ENCODE data around the gene DISP3.

DISP3 gene

DNA sequence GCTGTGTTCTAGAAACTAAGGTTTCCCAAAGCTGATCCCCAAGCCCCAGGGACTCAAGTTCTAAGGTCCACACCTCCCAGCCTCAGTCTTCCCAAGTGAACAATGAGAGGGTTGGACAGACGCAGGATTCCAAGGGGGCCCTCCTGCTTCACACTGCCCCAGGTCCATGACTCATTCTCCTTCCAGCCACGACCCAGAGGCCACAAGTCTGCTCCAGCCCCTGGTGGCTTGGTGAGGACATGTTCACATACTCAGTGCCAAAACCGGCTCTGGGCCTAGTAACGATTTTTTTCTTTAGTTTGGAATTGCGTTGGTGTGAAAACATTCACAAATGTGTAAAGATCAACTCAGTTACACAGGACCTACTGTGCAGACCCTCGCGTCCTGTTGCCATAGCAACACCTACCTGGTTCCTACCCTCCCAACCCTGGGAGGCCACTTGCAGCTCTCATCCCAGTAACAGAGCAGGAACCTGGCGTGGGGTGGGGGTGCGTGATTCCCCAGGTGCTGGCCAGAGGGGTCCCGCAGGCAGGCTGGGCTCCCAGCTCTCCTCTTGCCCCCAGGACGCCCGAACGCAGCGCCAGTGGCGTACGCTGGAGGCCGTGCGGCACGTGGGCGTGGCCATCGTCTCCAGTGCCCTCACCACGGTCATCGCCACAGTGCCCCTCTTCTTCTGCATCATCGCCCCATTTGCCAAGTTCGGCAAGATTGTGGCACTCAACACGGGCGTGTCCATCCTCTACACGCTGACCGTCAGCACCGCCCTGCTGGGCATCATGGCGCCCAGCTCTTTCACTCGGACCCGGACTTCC lies 57.0 kb downstream of the DISP3 start:
- Histone ChIP-seq H3K4me2 (ENCODE audit: low read length) (no peak overlapping the region), H3K9me3 (replicated peaks; ENCODE audit: low read length) (no peaks in the 10 kb centered on the region), H3K9ac (ENCODE audit: low read depth, low read length) (no peak overlapping the region), H3K4me1 (ENCODE audit: control insufficient read depth, insufficient read depth, low read length) (no peaks in the 10 kb centered on the region), H3K27me3 (ENCODE audit: control insufficient read depth, insufficient read depth, low read length) (peaks cover 7% of the 10 kb centered on the region), H3K4me3 (ENCODE audit: low read length) (no peak overlapping the region), H3K36me3 (ENCODE audit: insufficient read depth, low read length) (no peaks in the 10 kb centered on the region)

DNA sequence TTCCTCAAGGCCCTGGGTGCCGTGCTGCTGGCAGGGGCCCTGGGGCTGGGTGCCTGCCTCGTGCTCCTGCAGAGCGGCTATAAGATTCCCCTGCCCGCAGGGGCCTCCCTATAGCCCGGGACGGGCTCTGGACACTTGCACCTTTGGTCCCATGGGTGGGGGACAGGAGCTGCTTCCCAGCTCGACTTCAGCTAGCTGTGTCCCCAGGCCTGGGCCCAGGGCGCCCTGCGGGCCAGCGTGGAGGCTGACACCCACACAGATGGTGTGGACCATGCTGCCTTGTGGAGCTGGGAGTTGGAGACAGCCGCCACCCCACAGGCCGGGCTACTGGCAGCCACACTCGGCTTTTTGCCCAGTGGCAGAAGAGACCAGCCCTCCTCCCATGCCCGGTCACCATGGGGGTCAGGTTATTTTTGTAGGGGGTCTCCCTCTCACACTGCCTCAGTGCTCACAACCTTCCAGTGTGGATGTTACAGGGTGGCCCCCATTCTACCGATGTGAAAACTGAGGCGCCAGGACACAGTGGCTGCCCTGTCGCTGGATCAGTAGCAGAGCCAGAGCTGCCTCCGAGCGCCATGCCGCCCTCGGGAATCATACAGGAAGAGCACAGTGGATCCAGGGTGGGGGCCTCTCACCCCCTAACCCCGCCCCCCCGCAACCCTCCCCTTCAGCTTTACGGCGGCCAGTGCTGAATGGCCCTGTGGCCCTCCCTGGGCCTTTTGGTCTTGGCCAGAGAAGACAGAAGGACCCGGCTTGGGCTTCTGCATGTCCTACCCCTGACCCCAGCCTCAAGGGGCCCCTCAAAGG lies 57.8 kb downstream of the DISP3 start:
- H3K4me3 ChIP-seq (ENCODE audit: low read length), result no peak overlapping the region
- H3K4me1 ChIP-seq (ENCODE audit: control insufficient read depth, insufficient read depth, low read length), result no peaks in the 10 kb centered on the region
- H3K4me2 ChIP-seq (ENCODE audit: low read length), result no peak overlapping the region
- H3K9ac ChIP-seq (ENCODE audit: low read depth, low read length), result no peak overlapping the region
- H3K27me3 ChIP-seq (ENCODE audit: control insufficient read depth, insufficient read depth, low read length), result peaks cover 7% of the 10 kb centered on the region
- no peaks in the 10 kb centered on the region for H3K9me3 ChIP-seq (replicated peaks; ENCODE audit: low read length)
- no peaks in the 10 kb centered on the region for H3K36me3 ChIP-seq (ENCODE audit: insufficient read depth, low read length)

GRCh38 chr1:11537380-11537764 lies 58.4 kb downstream of the DISP3 start:
- Histone ChIP-seq H3K4me3 (ENCODE audit: low read length) (no peak overlapping the region), H3K36me3 (ENCODE audit: insufficient read depth, low read length) (no peaks in the 10 kb centered on the region), H3K4me1 (ENCODE audit: control insufficient read depth, insufficient read depth, low read length) (no peaks in the 10 kb centered on the region), H3K9ac (ENCODE audit: low read depth, low read length) (no peak overlapping the region), H3K9me3 (replicated peaks; ENCODE audit: low read length) (no peaks in the 10 kb centered on the region), H3K27me3 (ENCODE audit: control insufficient read depth, insufficient read depth, low read length) (peaks cover 7% of the 10 kb centered on the region), H3K4me2 (ENCODE audit: low read length) (no peak overlapping the region)

GRCh38 chr1:11537854-11538591 lies 59.1 kb downstream of the DISP3 start:
- no peaks in the 10 kb centered on the region for H3K36me3 ChIP-seq (ENCODE audit: insufficient read depth, low read length)
- peaks cover 7% of the 10 kb centered on the region for H3K27me3 ChIP-seq (ENCODE audit: control insufficient read depth, insufficient read depth, low read length)
- H3K4me1 ChIP-seq (ENCODE audit: control insufficient read depth, insufficient read depth, low read length), result no peaks in the 10 kb centered on the region
- H3K4me3 ChIP-seq (ENCODE audit: low read length), result no peak overlapping the region
- H3K9me3 ChIP-seq (replicated peaks; ENCODE audit: low read length), result no peaks in the 10 kb centered on the region
- H3K4me2 ChIP-seq (ENCODE audit: low read length), result no peak overlapping the region
- H3K9ac ChIP-seq (ENCODE audit: low read depth, low read length), result no peak overlapping the region

DNA sequence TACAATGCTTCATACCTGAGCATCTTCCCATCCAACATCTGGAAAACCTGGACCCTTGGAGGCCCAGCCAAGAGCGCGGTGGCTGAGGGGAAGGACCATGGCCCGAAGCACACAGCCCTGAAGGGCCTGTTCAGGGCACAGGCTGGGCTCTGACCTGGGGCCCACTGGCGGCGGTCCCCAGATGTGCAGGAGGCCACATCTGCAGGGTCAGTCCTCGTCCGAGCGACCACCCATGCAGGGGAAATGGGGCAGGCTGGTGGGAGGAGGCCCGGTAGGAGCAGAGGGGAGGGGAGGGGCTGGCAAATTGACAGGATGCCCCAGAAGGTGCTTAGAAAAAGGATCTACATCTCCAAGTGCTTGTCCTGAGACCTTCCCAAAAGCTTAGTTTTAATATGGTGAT lies 59.9 kb downstream of the DISP3 start:
- H3K9me3 ChIP-seq (replicated peaks; ENCODE audit: low read length), result no peaks in the 10 kb centered on the region
- H3K4me3 ChIP-seq (ENCODE audit: low read length), result no peak overlapping the region
- H3K27me3 ChIP-seq (ENCODE audit: control insufficient read depth, insufficient read depth, low read length), result peaks cover 7% of the 10 kb centered on the region
- H3K36me3 ChIP-seq (ENCODE audit: insufficient read depth, low read length), result no peaks in the 10 kb centered on the region
- no peak overlapping the region for H3K9ac ChIP-seq (ENCODE audit: low read depth, low read length)
- no peaks in the 10 kb centered on the region for H3K4me1 ChIP-seq (ENCODE audit: control insufficient read depth, insufficient read depth, low read length)
- no peak overlapping the region for H3K4me2 ChIP-seq (ENCODE audit: low read length)

GRCh38 chr1:11539850-11540772 lies 61.2 kb downstream of the DISP3 start:
- Histone ChIP-seq H3K9ac (ENCODE audit: low read depth, low read length) (no peak overlapping the region), H3K4me2 (ENCODE audit: low read length) (no peak overlapping the region)

GRCh38 chr1:11540773-11541160 lies 61.8 kb downstream of the DISP3 start:
- H3K4me2 ChIP-seq (ENCODE audit: low read length), result no peak overlapping the region
- no peak overlapping the region for H3K4me3 ChIP-seq (ENCODE audit: low read length)
- H3K27me3 ChIP-seq (ENCODE audit: control insufficient read depth, insufficient read depth, low read length), result peaks cover 7% of the 10 kb centered on the region
- H3K9ac ChIP-seq (ENCODE audit: low read depth, low read length), result no peak overlapping the region
- H3K36me3 ChIP-seq (ENCODE audit: insufficient read depth, low read length), result no peaks in the 10 kb centered on the region
- no peaks in the 10 kb centered on the region for H3K9me3 ChIP-seq (replicated peaks; ENCODE audit: low read length)
- H3K4me1 ChIP-seq (ENCODE audit: control insufficient read depth, insufficient read depth, low read length), result no peaks in the 10 kb centered on the region

More at GRCh38 chr1:11539850-11540772, 61.2 kb downstream of the DISP3 start:
- H3K36me3 ChIP-seq (ENCODE audit: insufficient read depth, low read length), result no peaks in the 10 kb centered on the region
- no peak overlapping the region for H3K4me3 ChIP-seq (ENCODE audit: low read length)
- no peaks in the 10 kb centered on the region for H3K4me1 ChIP-seq (ENCODE audit: control insufficient read depth, insufficient read depth, low read length)
- no peaks in the 10 kb centered on the region for H3K9me3 ChIP-seq (replicated peaks; ENCODE audit: low read length)
- peaks cover 7% of the 10 kb centered on the region for H3K27me3 ChIP-seq (ENCODE audit: control insufficient read depth, insufficient read depth, low read length)

DNA sequence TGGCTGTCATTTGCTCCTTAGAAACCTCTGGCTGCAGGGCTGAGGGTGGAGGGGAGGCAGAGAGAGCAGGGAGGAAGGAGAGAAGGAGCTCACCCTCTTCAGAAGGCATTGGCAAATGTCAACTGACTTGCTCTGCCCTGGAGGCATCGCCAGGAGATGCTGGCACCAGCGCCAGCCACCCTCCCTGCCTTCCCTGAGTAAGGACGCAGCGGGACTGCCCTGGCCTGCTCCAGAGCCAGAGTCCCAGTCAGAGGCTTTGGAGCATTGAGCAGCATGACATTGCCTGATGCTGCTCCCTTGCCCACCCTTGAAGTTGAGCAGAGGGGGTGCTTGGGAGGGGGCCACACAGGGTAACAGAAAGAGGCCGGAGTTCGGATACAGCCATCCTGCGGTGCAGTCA lies 62.3 kb downstream of the DISP3 start:
- Histone ChIP-seq H3K4me1 (ENCODE audit: control insufficient read depth, insufficient read depth, low read length) (no peaks in the 10 kb centered on the region), H3K27me3 (ENCODE audit: control insufficient read depth, insufficient read depth, low read length) (peaks cover 7% of the 10 kb centered on the region), H3K4me2 (ENCODE audit: low read length) (no peak overlapping the region), H3K9ac (ENCODE audit: low read depth, low read length) (no peak overlapping the region), H3K36me3 (ENCODE audit: insufficient read depth, low read length) (no peaks in the 10 kb centered on the region), H3K4me3 (ENCODE audit: low read length) (no peak overlapping the region), H3K9me3 (replicated peaks; ENCODE audit: low read length) (no peaks in the 10 kb centered on the region)

- H3K4me2 ChIP-seq (ENCODE audit: low read length), result no peak overlapping the region
- no peaks in the 10 kb centered on the region for H3K36me3 ChIP-seq (ENCODE audit: insufficient read depth, low read length)
- H3K9ac ChIP-seq (ENCODE audit: low read depth, low read length), result no peak overlapping the region
- peaks cover 7% of the 10 kb centered on the region for H3K27me3 ChIP-seq (ENCODE audit: control insufficient read depth, insufficient read depth, low read length)
- no peaks in the 10 kb centered on the region for H3K4me1 ChIP-seq (ENCODE audit: control insufficient read depth, insufficient read depth, low read length)
- H3K4me3 ChIP-seq (ENCODE audit: low read length), result no peak overlapping the region
- H3K9me3 ChIP-seq (replicated peaks; ENCODE audit: low read length), result no peaks in the 10 kb centered on the region
These were observed 63.0 kb downstream of the DISP3 start for GRCh38 chr1:11541956-11542355.

DNA sequence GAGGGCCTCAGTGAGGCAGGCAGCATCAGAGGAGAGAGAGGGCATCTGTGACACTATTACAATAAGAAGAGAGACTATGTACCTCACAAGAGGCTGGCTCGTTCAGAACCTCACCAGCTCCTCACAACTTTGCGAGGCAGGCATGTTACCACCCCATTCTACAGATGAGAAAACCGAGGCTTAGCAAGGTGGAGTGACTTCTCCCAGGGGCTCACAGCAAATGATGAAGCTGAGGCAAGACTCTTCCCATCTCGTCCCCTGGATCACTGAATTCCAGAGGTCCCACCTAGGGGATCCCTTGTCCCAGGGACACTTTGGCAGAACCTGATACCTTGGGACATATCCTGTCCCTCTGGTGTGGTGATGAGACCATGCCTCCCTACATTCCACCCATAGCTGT lies 64.4 kb downstream of the DISP3 start:
- Histone ChIP-seq H3K9me3 (replicated peaks; ENCODE audit: low read length) (no peaks in the 10 kb centered on the region), H3K27me3 (ENCODE audit: control insufficient read depth, insufficient read depth, low read length) (peaks cover 7% of the 10 kb centered on the region), H3K36me3 (ENCODE audit: insufficient read depth, low read length) (no peaks in the 10 kb centered on the region), H3K4me3 (ENCODE audit: low read length) (no peak overlapping the region), H3K4me1 (ENCODE audit: control insufficient read depth, insufficient read depth, low read length) (no peaks in the 10 kb centered on the region), H3K4me2 (ENCODE audit: low read length) (no peak overlapping the region), H3K9ac (ENCODE audit: low read depth, low read length) (no peak overlapping the region)

All from skeletal muscle satellite cell (primary cell).